ENCODE data around the gene CDKN2A.

CDKN2A gene

GRCh38 chr9:22008717-22009505, 14.7 kb upstream of the CDKN2A start, which contains the start of gene CDKN2B:
TSS of gene CDKN2B (minus strand) at chr9:22009305. CDS start at chr9:22008953, 352 bp downstream.
- Histone ChIP-seq H3K27ac (ENCODE audit: low read depth, low read length) (peak within 1 kb of the TSS; percentile 82), H3K36me3 (ENCODE audit: control insufficient read depth in 1 of 2, insufficient read depth in 2 of 2, low read length in 2 of 2) (peaks cover 0 to 6% of the 10 kb centered on the region in 2 donors), H3K4me3 (ENCODE audit: low read depth in 1 of 2, low read length in 2 of 2) (peak within 1 kb of the TSS; percentile 93 to 97), H3K4me1 (ENCODE audit: control insufficient read depth in 1 of 2, insufficient read depth in 2 of 2, low read length in 2 of 2) (peaks cover 13 to 19% of the 10 kb centered on the region in 2 donors), H3K9ac (ENCODE audit: low read depth in 1 of 2, low read length in 2 of 2) (peak within 1 kb of the TSS; percentile 79 to 89), H3K9me3 (ENCODE audit: control insufficient read depth in 1 of 2, low read length in 2 of 2) (no peaks in the 10 kb centered on the region), H3K27me3 (ENCODE audit: control insufficient read depth in 1 of 2, insufficient read depth in 2 of 2, low read length in 2 of 2) (peaks cover 16 to 31% of the 10 kb centered on the region in 2 donors)

GRCh38 chr9:22008384-22008716, 14.2 kb upstream of the CDKN2A start:
- Histone ChIP-seq H3K27me3 (ENCODE audit: control insufficient read depth in 1 of 2, insufficient read depth in 2 of 2, low read length in 2 of 2) (peaks cover 16 to 31% of the 10 kb centered on the region in 2 donors), H3K9me3 (ENCODE audit: control insufficient read depth in 1 of 2, low read length in 2 of 2) (no peaks in the 10 kb centered on the region), H3K4me3 (ENCODE audit: low read depth in 1 of 2, low read length in 2 of 2) (peak overlapping the region; percentile 93 to 97), H3K9ac (ENCODE audit: low read depth in 1 of 2, low read length in 2 of 2) (peak overlapping the region; percentile 79 to 89), H3K4me1 (ENCODE audit: control insufficient read depth in 1 of 2, insufficient read depth in 2 of 2, low read length in 2 of 2) (peaks cover 13 to 19% of the 10 kb centered on the region in 2 donors), H3K36me3 (ENCODE audit: control insufficient read depth in 1 of 2, insufficient read depth in 2 of 2, low read length in 2 of 2) (peaks cover 0 to 6% of the 10 kb centered on the region in 2 donors), H3K27ac (ENCODE audit: low read depth, low read length) (no peak overlapping the region)

GRCh38 chr9:22005702-22006606, 11.8 kb upstream of the CDKN2A start:
- Histone ChIP-seq H3K9me3 (ENCODE audit: control insufficient read depth in 1 of 2, low read length in 2 of 2) (no peaks in the 10 kb centered on the region), H3K4me3 (ENCODE audit: low read depth in 1 of 2, low read length in 2 of 2) (peak overlapping the region; percentile 11 to 31), H3K27me3 (ENCODE audit: control insufficient read depth in 1 of 2, insufficient read depth in 2 of 2, low read length in 2 of 2) (peaks cover 16 to 37% of the 10 kb centered on the region in 2 donors), H3K27ac (ENCODE audit: low read depth, low read length) (no peak overlapping the region), H3K4me1 (ENCODE audit: control insufficient read depth in 1 of 2, insufficient read depth in 2 of 2, low read length in 2 of 2) (peaks cover 13 to 19% of the 10 kb centered on the region in 2 donors), H3K9ac (ENCODE audit: low read depth in 1 of 2, low read length in 2 of 2) (no peak overlapping the region), H3K36me3 (ENCODE audit: control insufficient read depth in 1 of 2, insufficient read depth in 2 of 2, low read length in 2 of 2) (peaks cover 0 to 6% of the 10 kb centered on the region in 2 donors)

- Histone ChIP-seq H3K9ac (ENCODE audit: low read depth in 1 of 2, low read length in 2 of 2) (no peak overlapping the region), H3K27ac (ENCODE audit: low read depth, low read length) (no peak overlapping the region), H3K4me1 (ENCODE audit: control insufficient read depth in 1 of 2, insufficient read depth in 2 of 2, low read length in 2 of 2) (peaks cover 13 to 19% of the 10 kb centered on the region in 2 donors), H3K36me3 (ENCODE audit: control insufficient read depth in 1 of 2, insufficient read depth in 2 of 2, low read length in 2 of 2) (peaks cover 0 to 6% of the 10 kb centered on the region in 2 donors), H3K4me3 (ENCODE audit: low read depth in 1 of 2, low read length in 2 of 2) (peak overlapping the region in 1 of 2 donors; percentile 11), H3K9me3 (ENCODE audit: control insufficient read depth in 1 of 2, low read length in 2 of 2) (no peaks in the 10 kb centered on the region), H3K27me3 (ENCODE audit: control insufficient read depth in 1 of 2, insufficient read depth in 2 of 2, low read length in 2 of 2) (peaks cover 16 to 34% of the 10 kb centered on the region in 2 donors)
Observed at GRCh38 chr9:22005021-22005701, 11.0 kb upstream of the CDKN2A start.

GRCh38 chr9:22002038-22002437, 7.8 kb upstream of the CDKN2A start:
- Histone ChIP-seq H3K9ac (ENCODE audit: low read depth in 1 of 2, low read length in 2 of 2) (no peak overlapping the region), H3K4me3 (ENCODE audit: low read depth in 1 of 2, low read length in 2 of 2) (no peak overlapping the region), H3K9me3 (ENCODE audit: control insufficient read depth in 1 of 2, low read length in 2 of 2) (no peaks in the 10 kb centered on the region), H3K4me1 (ENCODE audit: control insufficient read depth in 1 of 2, insufficient read depth in 2 of 2, low read length in 2 of 2) (peaks cover 13% of the 10 kb centered on the region in 2 donors), H3K27ac (ENCODE audit: low read depth, low read length) (no peak overlapping the region), H3K36me3 (ENCODE audit: control insufficient read depth in 1 of 2, insufficient read depth in 2 of 2, low read length in 2 of 2) (peaks cover 0 to 6% of the 10 kb centered on the region in 2 donors), H3K27me3 (ENCODE audit: control insufficient read depth in 1 of 2, insufficient read depth in 2 of 2, low read length in 2 of 2) (peaks cover 16 to 31% of the 10 kb centered on the region in 2 donors)

- Histone ChIP-seq H3K4me1 (ENCODE audit: control insufficient read depth in 1 of 2, insufficient read depth in 2 of 2, low read length in 2 of 2) (peaks cover 0 to 13% of the 10 kb centered on the region in 2 donors), H3K9me3 (ENCODE audit: control insufficient read depth in 1 of 2, low read length in 2 of 2) (no peaks in the 10 kb centered on the region), H3K9ac (ENCODE audit: low read depth in 1 of 2, low read length in 2 of 2) (no peak overlapping the region), H3K4me3 (ENCODE audit: low read depth in 1 of 2, low read length in 2 of 2) (no peak overlapping the region), H3K27me3 (ENCODE audit: control insufficient read depth in 1 of 2, insufficient read depth in 2 of 2, low read length in 2 of 2) (peaks cover 7 to 28% of the 10 kb centered on the region in 2 donors), H3K27ac (ENCODE audit: low read depth, low read length) (no peak overlapping the region), H3K36me3 (ENCODE audit: control insufficient read depth in 1 of 2, insufficient read depth in 2 of 2, low read length in 2 of 2) (no peaks in the 10 kb centered on the region)
Observed at GRCh38 chr9:21998026-21998425, 3.8 kb upstream of the CDKN2A start.

- Histone ChIP-seq H3K9me3 (ENCODE audit: control insufficient read depth in 1 of 2, low read length in 2 of 2) (no peaks in the 10 kb centered on the region), H3K9ac (ENCODE audit: low read depth in 1 of 2, low read length in 2 of 2) (no peak overlapping the region), H3K4me3 (ENCODE audit: low read depth in 1 of 2, low read length in 2 of 2) (no peak overlapping the region), H3K36me3 (ENCODE audit: control insufficient read depth in 1 of 2, insufficient read depth in 2 of 2, low read length in 2 of 2) (no peaks in the 10 kb centered on the region), H3K27ac (ENCODE audit: low read depth, low read length) (no peak overlapping the region), H3K4me1 (ENCODE audit: control insufficient read depth in 1 of 2, insufficient read depth in 2 of 2, low read length in 2 of 2) (peaks cover 0 to 13% of the 10 kb centered on the region in 2 donors), H3K27me3 (ENCODE audit: control insufficient read depth in 1 of 2, insufficient read depth in 2 of 2, low read length in 2 of 2) (peaks cover 7 to 27% of the 10 kb centered on the region in 2 donors)
Observed at GRCh38 chr9:21997480-21997879, 3.3 kb upstream of the CDKN2A start.

GRCh38 chr9:21996858-21997257, 2.7 kb upstream of the CDKN2A start:
- Histone ChIP-seq H3K27me3 (ENCODE audit: control insufficient read depth in 1 of 2, insufficient read depth in 2 of 2, low read length in 2 of 2) (peaks cover 7 to 21% of the 10 kb centered on the region in 2 donors), H3K36me3 (ENCODE audit: control insufficient read depth in 1 of 2, insufficient read depth in 2 of 2, low read length in 2 of 2) (no peaks in the 10 kb centered on the region)

GRCh38 chr9:21996438-21996837, 2.2 kb upstream of the CDKN2A start:
- Histone ChIP-seq H3K4me1 (ENCODE audit: control insufficient read depth in 1 of 2, insufficient read depth in 2 of 2, low read length in 2 of 2) (peaks cover 0 to 13% of the 10 kb centered on the region in 2 donors), H3K4me3 (ENCODE audit: low read depth in 1 of 2, low read length in 2 of 2) (peak overlapping the region in 1 of 2 donors; percentile 97), H3K36me3 (ENCODE audit: control insufficient read depth in 1 of 2, insufficient read depth in 2 of 2, low read length in 2 of 2) (no peaks in the 10 kb centered on the region), H3K27me3 (ENCODE audit: control insufficient read depth in 1 of 2, insufficient read depth in 2 of 2, low read length in 2 of 2) (peaks cover 7 to 24% of the 10 kb centered on the region in 2 donors), H3K9ac (ENCODE audit: low read depth in 1 of 2, low read length in 2 of 2) (no peak overlapping the region), H3K27ac (ENCODE audit: low read depth, low read length) (no peak overlapping the region), H3K9me3 (ENCODE audit: control insufficient read depth in 1 of 2, low read length in 2 of 2) (no peaks in the 10 kb centered on the region)

More at GRCh38 chr9:21996858-21997257, 2.7 kb upstream of the CDKN2A start:
- no peak overlapping the region for H3K4me3 ChIP-seq (ENCODE audit: low read depth in 1 of 2, low read length in 2 of 2)
- H3K9me3 ChIP-seq (ENCODE audit: control insufficient read depth in 1 of 2, low read length in 2 of 2): no peaks in the 10 kb centered on the region
- H3K9ac ChIP-seq (ENCODE audit: low read depth in 1 of 2, low read length in 2 of 2): no peak overlapping the region
- H3K27ac ChIP-seq (ENCODE audit: low read depth, low read length): no peak overlapping the region
- peaks cover 0 to 13% of the 10 kb centered on the region in 2 donors for H3K4me1 ChIP-seq (ENCODE audit: control insufficient read depth in 1 of 2, insufficient read depth in 2 of 2, low read length in 2 of 2)

Data from duodenal mucosa (tissue), 2 donors.